B cell (primary cell): ENCODE data around the gene SLC37A1. TPM values are rescaled to one million over a fixed set of nuclear protein-coding genes. Genes with fewer than 3 reads are reported as not detected.

Experiments used
- ATAC-seq: fragments of 200-7000 bp; cut with Tn5 transposase; one replicate; pipeline ENCODE4 v1.10.0; 2021; ENCODE audit warnings: low read depth, mild to moderate bottlenecking, moderate number of reproducible peaks, moderate library complexity
- CTCF ChIA-PET: fragments of 350-600 bp; sonication (Branson Sonifier 250); formaldehyde crosslinking; loops from one replicate; lab custom pipeline; 2021; ENCODE audit warnings: antibody characterized with exemption, inconsistent platforms; lab: Charles Lee
- POLR2A ChIA-PET: fragments of 350-600 bp; sonication (Branson Sonifier 250); formaldehyde crosslinking; loops from one replicate; lab custom pipeline; 2021; ENCODE audit warnings: antibody characterized with exemption; lab: Charles Lee
- DNase-seq: peaks from one replicate; pipeline ENCODE4 v3.0.0; 2013
- H2AFZ ChIP-seq: 2 replicates; pipeline ENCODE4 v1.6.1; 2012; ENCODE audit warnings: mild to moderate bottlenecking, low read depth, low read length; ENCODE audit not compliant: insufficient read depth, poor library complexity, severe bottlenecking
- H3K27ac ChIP-seq, 2 donors: 1 replicate in 1 of 2; 2 replicates in 1 of 2; pipeline ENCODE4 v1.5.1; 2012 to 2013; ENCODE audit warnings: low read length in 2 of 2, mild to moderate bottlenecking in 2 of 2, moderate library complexity in 1 of 2
- H3K27me3 ChIP-seq, 4 experiments: fragments of 200-600 bp in 1 of 4; sonication (generic) in 1 of 4; replicated peaks in 1 of 4; 1 replicate in 2 of 4; 2 replicates in 2 of 4; pipeline versions ENCODE4 v1.6.1 to v1.7.0; 2013 to 2016; ENCODE audit warnings: low read length in 3 of 4, mild to moderate bottlenecking in 2 of 4, mixed read lengths in 1 of 4, moderate library complexity in 1 of 4; ENCODE audit not compliant: insufficient read depth in 4 of 4, control insufficient read depth in 3 of 4; ENCODE audit errors: control extremely low read depth in 1 of 4
- H3K36me3 ChIP-seq, 2 experiments: replicated peaks in 1 of 2; 1 replicate in 1 of 2; 2 replicates in 1 of 2; pipeline versions ENCODE4 v1.6.1 to v1.7.1; 2013; ENCODE audit warnings: low read length in 1 of 2; ENCODE audit not compliant: insufficient read depth in 2 of 2, control insufficient read depth in 1 of 2; ENCODE audit errors: control extremely low read depth in 1 of 2, extremely low read depth in 1 of 2
- H3K4me1 ChIP-seq, 2 donors: fragments of 200-600 bp in 1 of 2; sonication (generic) in 1 of 2; 1 replicate in 1 of 2; 2 replicates in 1 of 2; pipeline versions ENCODE4 v1.5.1 to v1.6.1; 2013 to 2017; ENCODE audit warnings: low read length in 2 of 2; ENCODE audit not compliant: control insufficient read depth in 2 of 2, insufficient read depth in 2 of 2
- H3K4me2 ChIP-seq: replicated peaks from 2 replicates; pipeline ENCODE3; 2012; ENCODE audit warnings: mild to moderate bottlenecking, low read depth, low read length; ENCODE audit not compliant: poor library complexity, severe bottlenecking
- H3K4me3 ChIP-seq, 5 experiments: fragments of 200-600 bp in 1 of 5; sonication (generic) in 1 of 5; 1 replicate in 3 of 5; 2 replicates in 2 of 5; pipeline versions ENCODE4 v1.5.1 to v1.7.0; 2011 to 2016; ENCODE audit warnings: low read length in 4 of 5, mild to moderate bottlenecking in 4 of 5, low read depth in 2 of 5, control low read depth in 1 of 5, moderate library complexity in 1 of 5; ENCODE audit not compliant: insufficient read depth in 1 of 5; ENCODE audit errors: control extremely low read depth in 1 of 5, extremely low read depth in 1 of 5
- H3K79me2 ChIP-seq: fragments of 200-600 bp; sonication (generic); one replicate; pipeline ENCODE4 v1.6.0; 2016; ENCODE audit warnings: low read length; ENCODE audit not compliant: control insufficient read depth, insufficient read depth
- H3K9ac ChIP-seq: fragments of 200-600 bp; sonication (generic); 2 replicates; pipeline ENCODE4 v1.6.1; 2017; ENCODE audit warnings: mild to moderate bottlenecking, low read length, moderate library complexity
- H3K9me3 ChIP-seq, 3 donors: one replicate each; pipeline versions ENCODE4 v1.6.1 to v1.7.1; 2013; ENCODE audit warnings: low read length in 2 of 3; ENCODE audit not compliant: control insufficient read depth in 2 of 3, insufficient read depth in 1 of 3; ENCODE audit errors: control extremely low read depth in 1 of 3
- H4K20me1 ChIP-seq: 2 replicates; pipeline ENCODE4 v1.6.0; 2012; ENCODE audit warnings: mild to moderate bottlenecking, low read length; ENCODE audit not compliant: insufficient read depth, control insufficient read depth, poor library complexity, severe bottlenecking
- H3K27ac Mint-ChIP-seq: one replicate; pipeline ENCODE4 v1.8.0; 2021; ENCODE audit warnings: mixed read lengths
- H3K27me3 Mint-ChIP-seq: one replicate; pipeline ENCODE4 v1.8.0; 2021; ENCODE audit warnings: mixed read lengths
- H3K4me1 Mint-ChIP-seq: one replicate; pipeline ENCODE4 v1.8.0; 2021; ENCODE audit warnings: mixed read lengths
- H3K4me3 Mint-ChIP-seq: one replicate; pipeline ENCODE4 v1.8.0; 2021; ENCODE audit warnings: mixed read lengths
- H3K9me3 Mint-ChIP-seq: one replicate; pipeline ENCODE4 v1.8.0; 2022; ENCODE audit warnings: mixed read lengths; ENCODE audit not compliant: insufficient read depth
- EZH2 ChIP-seq: IDR thresholded peaks from 2 replicates; pipeline ENCODE4 v1.6.1; 2012; ENCODE audit warnings: borderline replicate concordance, low read depth, mild to moderate bottlenecking, moderate library complexity, low read length; ENCODE audit not compliant: insufficient read depth, poor library complexity, severe bottlenecking
- WGBS: methylation state at CpG from one replicate; pipeline ENCODE4 v1.1.5; 2013; ENCODE audit warnings: missing lambda C conversion rate; ENCODE audit not compliant: insufficient coverage; 5-methylcytosine and 5-hydroxymethylcytosine counted together
- intact Hi-C: fragments of 100-400 bp; cut with micrococcal nuclease; formaldehyde crosslinking; loops from one replicate; pipeline ENCODE4 v1.10.0; 2022
- polyA plus RNA-seq: library from polyadenylated mRNA; depleted of rRNA; stranded (reverse); fragments of >200 nt; gene quantifications from 2 replicates; pipeline ENCODE4 v1.2.3, GENCODE V29; 2012
- total RNA-seq, 2 donors: library from RNA; stranded (reverse); fragments of 120-200 nt in 1 of 2; gene quantifications; 1 replicate in 1 of 2; 2 replicates in 1 of 2; pipeline versions ENCODE4 v1.2.3 to v1.2.4, GENCODE V29; 2013 to 2022
- TF ChIP-seq, protein P1 (sequence below): fragments of 200-600 bp; IDR thresholded peaks from one replicate; pipeline ENCODE4 v1.8.0; 2022; ENCODE audit warnings: antibody characterized with exemption, mild to moderate bottlenecking

The SLC37A1 gene
- total and polyA plus RNA-seq, 2 donors (not counting 1 experiment from before 2014, with no cell fraction given), result 38.1 to 60.2 TPM

DNA sequence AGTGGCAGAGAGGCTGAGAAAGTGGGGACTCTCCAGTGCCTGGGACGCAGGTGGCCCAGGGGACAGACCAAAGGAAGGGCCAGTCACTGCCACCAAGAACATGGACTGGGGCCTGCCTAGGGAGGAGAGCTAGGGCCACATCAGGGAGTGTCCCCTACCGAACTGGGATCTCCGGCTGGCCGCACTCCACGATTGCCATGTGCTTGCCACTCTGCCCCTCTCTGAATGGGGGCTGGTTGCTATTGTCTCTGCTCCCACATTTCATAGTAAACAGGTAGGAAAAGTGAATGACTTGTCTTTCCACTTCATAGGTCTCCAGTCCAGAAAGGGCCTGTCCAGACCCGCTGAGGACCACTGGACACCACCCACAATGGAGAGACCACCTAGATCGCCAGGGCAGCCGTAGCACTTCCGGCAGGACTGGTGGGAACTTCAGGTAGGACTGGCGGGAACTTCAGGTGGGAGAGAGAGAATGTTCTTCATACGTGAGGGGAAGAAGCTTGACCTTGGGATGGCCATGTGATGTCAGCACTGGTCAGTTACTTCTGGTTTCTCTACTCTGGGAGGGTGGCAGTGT is 84.6 kb downstream of the SLC37A1 start:
- H4K20me1 ChIP-seq, result no peaks in the 10 kb centered on the region
- H3K27me3 Mint-ChIP-seq, result peaks cover 29% of the 10 kb centered on the region
- ChIA-PET POLR2A (no interaction called here), CTCF (no interaction called here)
- peaks cover 0 to 2% (median 0%) of the 10 kb centered on the region in 4 experiments for H3K27me3 ChIP-seq
- no peak overlapping the region for H3K9ac ChIP-seq
- H3K27ac ChIP-seq, result no peak overlapping the region
- no peaks in the 10 kb centered on the region for H3K36me3 ChIP-seq
- ATAC-seq (no peak), DNase-seq (no peak)
- H3K27ac Mint-ChIP-seq, result no peak overlapping the region
- WGBS, result 95% methylated on average over 11 of the region's 11 CpGs
- no peaks in the 10 kb centered on the region for H3K9me3 ChIP-seq
- no peak overlapping the region for H3K4me2 ChIP-seq
- no peak overlapping the region for H3K4me3 Mint-ChIP-seq
- peaks cover 0 to under 1% of the 10 kb centered on the region in 2 donors for H3K4me1 ChIP-seq
- H3K9me3 Mint-ChIP-seq, result no peaks in the 10 kb centered on the region
- TF ChIP-seq EZH2, result no peak
- TF ChIP-seq, protein P1, sequence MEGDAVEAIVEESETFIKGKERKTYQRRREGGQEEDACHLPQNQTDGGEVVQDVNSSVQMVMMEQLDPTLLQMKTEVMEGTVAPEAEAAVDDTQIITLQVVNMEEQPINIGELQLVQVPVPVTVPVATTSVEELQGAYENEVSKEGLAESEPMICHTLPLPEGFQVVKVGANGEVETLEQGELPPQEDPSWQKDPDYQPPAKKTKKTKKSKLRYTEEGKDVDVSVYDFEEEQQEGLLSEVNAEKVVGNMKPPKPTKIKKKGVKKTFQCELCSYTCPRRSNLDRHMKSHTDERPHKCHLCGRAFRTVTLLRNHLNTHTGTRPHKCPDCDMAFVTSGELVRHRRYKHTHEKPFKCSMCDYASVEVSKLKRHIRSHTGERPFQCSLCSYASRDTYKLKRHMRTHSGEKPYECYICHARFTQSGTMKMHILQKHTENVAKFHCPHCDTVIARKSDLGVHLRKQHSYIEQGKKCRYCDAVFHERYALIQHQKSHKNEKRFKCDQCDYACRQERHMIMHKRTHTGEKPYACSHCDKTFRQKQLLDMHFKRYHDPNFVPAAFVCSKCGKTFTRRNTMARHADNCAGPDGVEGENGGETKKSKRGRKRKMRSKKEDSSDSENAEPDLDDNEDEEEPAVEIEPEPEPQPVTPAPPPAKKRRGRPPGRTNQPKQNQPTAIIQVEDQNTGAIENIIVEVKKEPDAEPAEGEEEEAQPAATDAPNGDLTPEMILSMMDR, result no peak
- H3K4me1 Mint-ChIP-seq, result peaks cover under 1% of the 10 kb centered on the region
- no peaks in the 10 kb centered on the region for H3K79me2 ChIP-seq
- H2AFZ ChIP-seq, result no peak overlapping the region
- intact Hi-C loops, result loop anchor here (10.0 kb wide), 2 partner anchors 57 to 327 kb away; partner anchors contain the start of genes ERVH48-1 and PDE9A
- H3K4me3 ChIP-seq, result no peak overlapping the region

DNA sequence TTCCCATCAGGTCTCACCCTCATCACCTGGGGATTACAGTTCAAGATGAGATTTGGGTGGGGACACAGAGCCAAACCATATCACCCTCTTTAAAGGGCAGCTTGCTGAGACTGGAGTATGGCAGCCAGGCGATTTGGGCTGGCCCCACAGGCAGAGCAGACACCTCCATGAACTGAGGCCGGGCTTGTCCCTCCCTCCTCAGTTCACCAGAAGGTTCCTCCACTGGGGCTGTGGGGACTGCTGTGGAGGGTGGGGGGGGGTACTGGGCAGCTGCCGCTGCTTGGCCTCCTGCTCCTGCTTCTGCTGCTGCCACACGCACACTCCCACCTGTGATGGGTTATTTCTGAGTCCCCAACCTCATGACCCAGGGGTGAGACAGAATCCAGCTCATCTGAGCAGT is 85.8 kb downstream of the SLC37A1 start:
- Histone ChIP-seq H4K20me1 (no peaks in the 10 kb centered on the region), H3K79me2 (no peaks in the 10 kb centered on the region), H3K4me2 (no peak overlapping the region), H3K9ac (no peak overlapping the region), H3K36me3 (no peaks in the 10 kb centered on the region), H3K4me1 (no peaks in the 10 kb centered on the region), H3K9me3 (peaks cover 0 to 4% (median 1%) of the 10 kb centered on the region in 3 donors), H3K4me3 (no peak overlapping the region), H3K27me3 (peaks cover 0 to 2% (median 0%) of the 10 kb centered on the region in 4 experiments), H3K27ac (no peak overlapping the region), H2AFZ (no peak overlapping the region)
- ChIA-PET POLR2A (no interaction called here), CTCF (no interaction called here)
- WGBS, result 91% methylated on average over 1 of the region's 4 CpGs
- intact Hi-C loops, result loop anchor here (10.0 kb wide), 2 partner anchors 55 to 325 kb away; partner anchors contain the start of genes ERVH48-1 and PDE9A
- Mint-ChIP-seq H3K4me3 (no peak overlapping the region), H3K4me1 (no peaks in the 10 kb centered on the region), H3K27ac (no peak overlapping the region), H3K9me3 (peaks cover 3% of the 10 kb centered on the region), H3K27me3 (peaks cover 33% of the 10 kb centered on the region)
- ATAC-seq (no peak), DNase-seq (no peak)
- TF ChIP-seq, protein P1, result no peak
- no peak for TF ChIP-seq EZH2
